HG03064 (cell line): Measurements from ENCODE around the gene ELF4.

ENCODE experiments used
- ATAC-seq: cut with Tn5 transposase; IDR thresholded peaks from one replicate; pipeline ENCODE4 v1.9.1; 2021; ENCODE audit warnings: low read depth; ENCODE audit not compliant: unreplicated experiment

Gene ELF4

DNA sequence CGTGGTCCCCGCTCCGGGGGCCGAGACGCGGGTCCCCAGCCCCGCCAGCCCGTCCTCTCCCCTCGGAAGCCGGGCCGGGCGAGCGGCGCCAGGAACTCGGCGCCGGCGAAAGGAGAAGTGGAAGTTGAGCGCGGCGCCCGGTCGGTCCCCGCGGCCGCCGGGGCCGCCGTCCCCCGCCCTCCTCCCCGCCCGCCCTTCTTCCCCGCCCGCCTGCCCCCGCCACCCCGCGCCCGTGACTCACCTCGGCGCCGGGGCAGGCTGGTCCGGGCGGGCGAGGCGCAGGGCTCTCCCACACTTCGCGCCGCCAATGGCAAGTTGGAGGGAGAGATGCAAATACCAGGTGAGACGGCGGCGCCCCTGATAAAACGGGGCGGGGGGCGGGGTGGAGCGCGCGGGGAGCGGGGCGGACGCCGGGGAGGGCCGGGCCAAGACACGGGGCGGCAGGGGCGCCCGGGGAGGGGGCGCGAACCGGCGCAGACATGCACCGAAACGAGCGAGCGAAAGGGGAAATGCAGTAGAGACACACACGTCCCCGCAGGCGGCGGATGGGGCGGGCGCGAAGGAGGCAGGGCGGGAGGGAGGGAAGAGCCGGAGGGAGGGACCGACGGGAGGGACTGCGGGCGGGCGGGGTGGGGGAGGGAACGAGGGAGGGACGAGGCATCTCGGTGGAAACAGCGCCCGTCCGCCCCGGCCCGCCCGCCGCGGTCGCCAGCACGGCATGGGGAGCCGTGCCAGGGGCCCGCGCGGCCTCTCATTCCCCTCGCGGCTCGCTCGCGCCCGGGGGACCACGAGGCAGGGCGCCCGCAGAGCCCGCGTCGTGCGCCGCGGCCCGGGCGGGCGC lies at the start of gene ELF4:
Gene ELF4, minus strand, starts transcription at position 119 of the 841 bp plus-strand sequence. CDS start 29,167 bp downstream, outside the sequence.
- ATAC-seq: no peak

DNA sequence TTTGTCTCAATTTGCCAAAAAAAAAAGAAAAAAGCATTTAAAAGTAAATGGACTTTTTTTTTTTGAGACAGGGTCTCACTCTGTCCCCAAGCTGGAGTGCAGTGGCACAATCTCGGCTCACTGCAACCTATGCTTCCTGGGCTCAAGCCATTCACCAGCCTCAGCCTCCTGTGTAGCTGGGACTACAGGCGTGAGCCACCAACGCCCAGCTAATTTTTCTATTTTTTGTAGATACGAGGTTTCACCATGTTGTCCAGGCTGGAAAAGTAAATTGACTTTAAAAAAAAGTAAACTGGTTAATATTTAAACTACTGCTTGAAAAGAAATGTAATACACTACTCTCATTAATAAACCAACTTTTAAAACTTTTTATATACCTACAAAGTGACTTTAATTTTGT lies 49.5 kb upstream of the ELF4 start:
- no peak for ATAC-seq

- ATAC-seq: no peak
Observed at GRCh38 chrX:130158311-130158710, 48.0 kb upstream of the ELF4 start.

- ATAC-seq: no peak
Observed at GRCh38 chrX:130155564-130155963, 45.3 kb upstream of the ELF4 start.

- no peak for ATAC-seq
Observed at GRCh38 chrX:130147631-130148030, 37.3 kb upstream of the ELF4 start.

GRCh38 chrX:130145123-130145522 lies 34.8 kb upstream of the ELF4 start:
- no peak for ATAC-seq

GRCh38 chrX:130144509-130144908 lies 34.2 kb upstream of the ELF4 start:
- ATAC-seq: no peak

DNA sequence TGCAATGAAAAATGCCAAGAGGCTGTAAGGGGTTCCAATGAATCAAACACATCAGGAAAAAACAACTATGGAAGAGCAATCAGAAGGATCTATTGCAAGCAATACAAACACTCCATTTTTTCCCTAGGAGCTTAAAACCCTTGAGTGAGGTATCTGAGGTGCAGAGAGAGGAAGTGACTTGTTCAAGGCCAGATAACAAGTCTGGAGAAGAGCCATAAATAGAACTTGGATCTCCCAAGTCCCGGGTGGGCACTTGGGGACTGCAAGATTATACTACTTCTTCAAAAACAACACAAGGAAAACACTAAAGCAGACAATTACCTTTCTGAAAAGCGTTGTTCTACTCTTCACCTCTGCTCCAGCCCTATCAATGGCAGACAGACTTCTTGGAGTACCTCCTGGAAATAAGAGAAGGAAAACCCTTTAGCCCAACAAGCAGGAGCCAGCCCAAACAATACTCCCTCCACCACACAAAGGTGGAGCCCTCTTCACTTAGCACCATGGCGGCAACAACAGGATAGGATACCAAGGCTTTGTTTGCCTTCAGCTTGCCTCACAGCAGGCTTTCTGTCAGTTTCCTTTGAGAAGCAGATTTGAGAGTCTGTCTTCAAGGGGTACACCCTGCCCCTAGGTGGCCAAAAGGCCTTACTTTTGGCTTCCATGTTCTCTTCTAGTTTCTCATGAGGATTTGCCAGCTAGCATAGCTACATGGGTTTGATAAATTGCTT lies 29.3 kb upstream of the ELF4 start:
- no peak for ATAC-seq

DNA sequence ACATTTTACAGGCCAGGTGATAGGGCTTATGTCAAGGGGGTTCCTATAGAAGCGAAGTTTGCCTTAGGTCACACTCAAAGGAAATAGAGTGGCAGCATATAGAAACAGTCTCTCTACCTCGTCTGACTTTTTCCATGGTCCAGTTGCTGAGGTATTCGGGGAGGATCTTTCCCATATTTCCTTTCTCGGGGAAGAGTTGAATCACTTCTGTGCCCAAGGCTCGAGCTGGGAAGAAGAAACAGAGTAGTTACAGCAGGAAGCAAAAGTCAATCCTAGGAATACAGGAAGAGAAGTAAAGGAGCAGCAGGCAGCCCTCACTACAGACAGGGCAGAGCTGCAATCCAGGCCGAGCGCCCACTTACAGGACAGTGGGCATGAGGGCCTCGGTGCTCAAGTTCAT lies 26.7 kb upstream of the ELF4 start:
- ATAC-seq: no peak

- ATAC-seq: no peak
Observed at GRCh38 chrX:130136496-130136895, 26.2 kb upstream of the ELF4 start.

DNA sequence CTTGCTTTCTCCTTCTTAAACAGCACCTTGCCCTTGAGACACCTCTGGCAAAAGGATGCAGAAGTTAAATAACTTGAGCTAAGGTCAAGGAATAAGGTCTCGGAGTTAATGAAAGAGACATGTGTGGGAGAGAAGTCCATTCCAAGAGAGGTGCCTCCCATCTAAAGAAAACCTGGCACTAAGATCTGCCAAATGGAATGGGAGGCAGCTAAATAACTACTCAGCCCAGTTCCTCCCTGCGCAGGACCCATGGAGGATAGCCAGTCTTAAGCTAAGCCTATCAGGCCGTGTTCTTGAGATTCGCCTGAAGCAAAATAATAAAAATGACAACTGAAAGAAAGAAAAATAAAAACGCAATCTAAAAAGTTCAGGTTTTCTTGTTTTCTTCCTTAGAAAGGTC lies 20.7 kb upstream of the ELF4 start:
- ATAC-seq: no peak

GRCh38 chrX:130125091-130125874 lies 15.0 kb upstream of the ELF4 start:
- no peak for ATAC-seq

DNA sequence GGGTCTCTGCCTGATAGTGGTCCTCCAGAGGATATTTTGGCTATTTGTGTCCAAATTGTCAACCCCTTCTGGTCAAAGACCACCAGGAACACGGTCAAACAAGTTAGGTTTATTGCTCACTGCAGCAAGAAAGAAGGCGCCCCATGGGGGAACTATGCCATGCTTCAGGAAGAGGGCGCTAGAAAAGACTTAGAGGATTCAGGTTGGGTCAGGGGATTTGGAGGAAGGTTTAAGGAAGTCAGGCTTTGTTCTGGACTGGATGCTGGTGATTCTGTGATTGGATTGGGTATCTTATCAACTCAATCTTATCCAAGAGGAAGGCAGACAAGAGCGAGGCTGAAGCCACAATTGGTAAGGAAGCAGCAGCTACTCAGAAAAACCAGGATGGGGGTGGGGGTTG lies 14.3 kb upstream of the ELF4 start:
- no peak for ATAC-seq

DNA sequence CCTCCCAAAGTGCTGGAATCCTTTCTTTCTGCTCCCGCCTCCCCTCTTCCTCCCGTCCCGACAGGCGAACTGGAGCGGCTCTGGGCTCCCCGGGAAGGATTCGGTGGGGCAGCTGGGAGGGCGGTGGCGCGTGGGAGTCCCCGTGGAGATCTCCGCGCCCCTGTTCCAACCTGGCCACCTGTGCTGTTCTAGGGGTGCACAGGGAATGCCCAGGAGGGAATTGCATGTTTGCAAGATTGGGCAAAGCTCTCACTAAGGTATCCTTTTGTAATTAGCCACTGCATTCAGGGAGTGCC lies 11.2 kb upstream of the ELF4 start:
- ATAC-seq: no peak

- ATAC-seq: peak; percentile 65
Observed at GRCh38 chrX:130120746-130121504, 10.6 kb upstream of the ELF4 start.

DNA sequence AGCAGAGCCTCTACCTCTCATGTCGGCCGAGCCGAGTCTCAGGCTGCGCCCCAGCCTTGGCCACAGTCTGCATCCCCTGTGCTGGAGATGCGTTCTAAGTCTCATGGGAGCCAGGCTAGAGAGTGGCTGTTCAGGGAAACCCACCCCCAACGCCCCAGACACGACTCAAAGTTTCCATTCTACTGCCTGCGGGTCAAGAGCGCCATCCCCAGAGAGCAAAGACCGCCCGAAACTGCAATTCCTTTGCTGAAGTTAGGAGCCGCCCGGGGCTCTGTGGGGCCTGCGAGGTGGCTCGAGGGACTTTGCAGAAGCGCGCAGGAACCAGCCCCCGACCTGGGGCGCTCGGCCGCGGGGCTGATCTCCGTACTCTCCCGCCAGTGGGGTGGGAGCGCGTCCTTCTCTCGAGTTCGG lies 10.0 kb upstream of the ELF4 start:
- peak; percentile 29 for ATAC-seq

DNA sequence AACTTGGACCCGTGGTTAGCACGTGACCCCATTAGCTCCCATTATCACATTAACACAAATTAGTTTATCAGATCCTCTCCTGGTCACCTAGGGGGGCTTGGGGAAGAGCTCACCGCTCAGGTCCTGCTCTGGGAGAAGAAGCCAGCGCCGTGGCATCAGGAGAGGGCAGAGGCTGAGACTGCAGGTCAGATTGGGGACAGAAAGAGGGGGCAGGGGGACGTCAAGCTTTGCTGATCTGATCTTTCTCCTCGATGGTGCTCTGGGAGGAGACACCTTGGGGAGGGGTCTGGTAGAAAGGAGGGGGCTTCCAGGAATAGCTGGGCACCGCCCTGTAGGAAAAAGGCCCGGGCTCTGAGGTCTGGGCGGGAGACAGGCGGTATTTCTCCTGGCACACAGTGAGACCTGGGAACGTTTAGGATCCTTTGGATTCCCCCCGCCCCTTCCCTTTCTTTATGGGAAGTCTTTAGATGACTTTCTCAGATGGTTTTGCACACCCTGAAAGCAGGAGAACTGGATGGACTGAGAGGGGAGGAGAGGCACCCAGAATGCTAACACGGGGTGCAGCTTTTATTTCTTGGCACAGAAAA lies 9.1 kb upstream of the ELF4 start:
- ATAC-seq: no peak

DNA sequence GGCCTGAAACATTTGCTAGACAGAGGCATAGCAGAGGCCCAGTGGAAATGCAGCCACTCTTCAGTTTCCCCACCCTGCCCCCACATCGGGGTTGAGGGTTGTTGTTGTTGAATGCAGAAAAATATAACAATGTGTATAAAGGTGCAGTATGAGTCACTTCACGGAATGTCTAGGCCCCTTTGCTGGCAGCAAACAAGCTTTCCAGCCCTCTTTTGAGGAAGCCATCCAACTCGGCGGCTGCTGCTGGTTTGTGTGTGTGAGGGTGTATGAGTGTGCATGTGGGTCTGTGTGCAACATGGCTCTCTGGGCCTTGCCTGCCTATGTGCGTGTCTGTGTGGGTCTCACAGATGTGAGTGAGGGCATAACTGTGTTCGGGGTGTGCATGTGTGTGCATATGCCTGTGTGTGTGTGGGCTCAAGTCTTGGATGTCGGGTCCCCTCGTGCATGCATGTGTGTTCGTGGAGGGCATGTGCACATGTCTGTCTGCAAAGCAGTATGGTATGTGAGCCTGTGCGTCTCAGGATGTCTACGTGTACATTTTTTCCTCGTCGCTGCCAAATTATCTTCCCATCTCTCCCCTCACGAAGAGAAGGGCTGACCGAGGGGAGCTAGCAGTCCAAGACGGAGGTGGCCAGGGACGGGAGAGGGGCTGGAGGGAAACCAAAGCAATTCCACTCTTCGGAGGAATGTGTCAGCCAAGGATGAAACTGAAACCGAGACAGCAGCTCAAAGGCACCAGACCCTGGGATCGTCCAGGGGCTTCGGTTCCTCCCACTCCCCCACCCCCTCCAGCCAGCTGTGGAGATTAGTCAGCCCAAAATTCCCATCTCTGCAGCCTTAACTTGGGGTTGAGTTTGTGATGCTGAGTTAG lies 8.4 kb upstream of the ELF4 start:
- no peak for ATAC-seq

- ATAC-seq: no peak
Observed at GRCh38 chrX:130117166-130117565, 6.9 kb upstream of the ELF4 start.
